Peyer's patch (tissue), 4 donors: ENCODE measurements around the gene RPP14.

Experiments used
- CTCF ChIP-seq, 6 experiments: fragments of 450-650 bp in 4 of 6; fragments of 200-600 bp in 2 of 6; sonication (generic) in 1 of 6; IDR thresholded peaks; one replicate each; pipeline ENCODE4 v1.5.1; 2017 to 2019; ENCODE audit warnings: antibody characterized with exemption in 6 of 6, mild to moderate bottlenecking in 3 of 6, moderate library complexity in 1 of 6
- POLR2A ChIP-seq, 2 donors: fragments of 450-650 bp; IDR thresholded peaks; one replicate each; pipeline ENCODE4 v1.5.1; 2017; ENCODE audit warnings: antibody characterized with exemption in 2 of 2, mild to moderate bottlenecking in 2 of 2, moderate library complexity in 2 of 2

GRCh38 chr3:58331593-58332152, 25.6 kb downstream of the RPP14 start:
- TF ChIP-seq CTCF (IDR thresholded peaks at IDR 0.05) (no peak), POLR2A (IDR thresholded peaks at IDR 0.05) (no peak)
